PC-3 (cell line): ENCODE results near the gene IGFBP4. TPM values are rescaled to one million over a fixed set of nuclear protein-coding genes. Genes with fewer than 3 reads are reported as not detected.

Experiments used
- ATAC-seq: fragments of 200-7000 bp; cut with Tn5 transposase; 2 replicates; pipeline ENCODE4 v1.9.1; 2020; ENCODE audit warnings: mild to moderate bottlenecking, moderate library complexity
- BruUV-seq: library from RNA; stranded (reverse); fragments of 400-500 nt; replicated peaks from 2 replicates; lab custom pipeline; 2021; lab: Mats Ljungman, UMichigan
- CTCF ChIA-PET: fragments of 300-600 bp; sonication (Branson Sonifier 250); formaldehyde crosslinking; loops from one replicate; lab custom pipeline; 2022; ENCODE audit warnings: antibody characterized with exemption; lab: Charles Lee
- POLR2A ChIA-PET: fragments of 300-600 bp; sonication (Branson Sonifier 250); formaldehyde crosslinking; loops from one replicate; lab custom pipeline; 2022; ENCODE audit warnings: antibody characterized with exemption; ENCODE audit not compliant: unreplicated experiment; lab: Charles Lee
- DNase-seq: peaks from one replicate; pipeline ENCODE4 v3.0.0-alpha.2; 2015
- H2AFZ ChIP-seq: fragments of 300-600 bp; sonication (generic); 2 replicates; pipeline ENCODE4 v1.6.0; 2016; ENCODE audit warnings: antibody characterized with exemption, low read length
- H3F3A ChIP-seq: fragments of 300-600 bp; sonication (generic); one replicate; pipeline ENCODE4 v1.6.0; 2017; ENCODE audit warnings: antibody characterized with exemption, low read length, control low read depth, mild to moderate bottlenecking; ENCODE audit not compliant: unreplicated experiment
- H3K27ac ChIP-seq: fragments of 300-600 bp; sonication (generic); 2 replicates; pipeline ENCODE4 v1.5.1; 2016; ENCODE audit warnings: mild to moderate bottlenecking, low read length
- H3K27me3 ChIP-seq: fragments of 300-600 bp; sonication (generic); 2 replicates; pipeline ENCODE4 v1.6.1; 2016; ENCODE audit warnings: low read length, mixed read lengths
- H3K36me3 ChIP-seq: fragments of 300-600 bp; sonication (generic); 2 replicates; pipeline ENCODE4 v1.6.1; 2016; ENCODE audit warnings: low read depth, mixed run types, low read length, mixed read lengths
- H3K4me1 ChIP-seq: fragments of 300-600 bp; sonication (generic); 2 replicates; pipeline ENCODE4 v1.5.1; 2016; ENCODE audit warnings: low read length; ENCODE audit not compliant: insufficient read depth
- H3K4me2 ChIP-seq: fragments of 300-600 bp; sonication (generic); 2 replicates; pipeline ENCODE4 v1.6.0; 2016; ENCODE audit warnings: low read length
- H3K4me3 ChIP-seq: fragments of 300-600 bp; sonication (generic); 2 replicates; pipeline ENCODE4 v1.5.1; 2016; ENCODE audit warnings: mild to moderate bottlenecking, low read length, mixed read lengths
- H3K79me2 ChIP-seq: fragments of 300-600 bp; sonication (generic); 2 replicates; pipeline ENCODE4 v1.6.1; 2017; ENCODE audit warnings: low read length, mixed read lengths
- H3K9ac ChIP-seq: fragments of 300-600 bp; sonication (generic); 2 replicates; pipeline ENCODE4 v1.6.0; 2016; ENCODE audit warnings: mild to moderate bottlenecking, low read length
- H3K9me2 ChIP-seq: fragments of 300-600 bp; sonication (generic); replicated peaks from 2 replicates; pipeline ENCODE4 v1.6.1; 2016; ENCODE audit warnings: mixed run types, low read length, mixed read lengths
- H3K9me3 ChIP-seq: fragments of 300-600 bp; sonication (generic); 2 replicates; pipeline ENCODE4 v1.6.1; 2016; ENCODE audit warnings: low read length, mixed read lengths
- H4K20me1 ChIP-seq: fragments of 300-600 bp; sonication (generic); 2 replicates; pipeline ENCODE4 v1.6.1; 2016; ENCODE audit warnings: low read length, mixed read lengths
- CTCF ChIP-seq: fragments of 300-600 bp; sonication (generic); conservative IDR thresholded peaks from 2 replicates; pipeline ENCODE4 v1.5.1; 2017; ENCODE audit warnings: antibody characterized with exemption, low read depth, mild to moderate bottlenecking, low read length
- EZH2 ChIP-seq: fragments of 300-600 bp; sonication (generic); IDR thresholded peaks from one replicate; pipeline ENCODE4 v1.6.1; 2017; ENCODE audit warnings: antibody characterized with exemption, mild to moderate bottlenecking, low read length; ENCODE audit not compliant: unreplicated experiment
- EZH2phosphoT487 ChIP-seq: fragments of 300-600 bp; sonication (generic); IDR thresholded peaks from 2 replicates; pipeline ENCODE4 v1.6.1; 2018; ENCODE audit warnings: mild to moderate bottlenecking, antibody characterized with exemption, low read length, borderline replicate concordance
- intact Hi-C: fragments of 100-400 bp; cut with micrococcal nuclease; formaldehyde crosslinking; loops from 2 replicates; pipeline ENCODE4 v1.9.0; 2023
- total RNA-seq: library from RNA; depleted of rRNA; stranded (reverse); fragments of >200 nt; gene quantifications from 2 replicates; pipeline ENCODE4 v1.2.3, GENCODE V29; 2014

Gene IGFBP4
- total RNA-seq, 1 experiment from 2014 or later = 164 TPM

GRCh38 chr17:40417609-40418427 lies 25.4 kb upstream of the IGFBP4 start, which contains the start of gene TOP2A:
Gene TOP2A, minus strand, starts transcription at chr17:40417896. Its CDS starts 105 bp downstream, at chr17:40417791.
- DNase-seq = peak; percentile 100
- Histone ChIP-seq H3K9ac (peak within 1 kb of the TSS; percentile 88), H3K9me2 (no peaks in the 10 kb centered on the region), H3K4me2 (peak within 1 kb of the TSS; percentile 90), H3K79me2 (peaks cover 40% of the 10 kb centered on the region), H2AFZ (peak within 1 kb of the TSS; percentile 94), H3F3A (no peaks in the 10 kb centered on the region), H4K20me1 (no peaks in the 10 kb centered on the region), H3K4me3 (peak within 1 kb of the TSS; percentile 91), H3K4me1 (peaks cover 14% of the 10 kb centered on the region), H3K27me3 (no peaks in the 10 kb centered on the region), H3K36me3 (peaks cover 18% of the 10 kb centered on the region), H3K27ac (peak within 1 kb of the TSS; percentile 61), H3K9me3 (no peaks in the 10 kb centered on the region)
- intact Hi-C loops = loop anchor here (2.0 to 5.0 kb wide), 2 partner anchors 59 to 116 kb away; no protein-coding TSS in a partner anchor
- TF ChIP-seq CTCF = no peak
- no peak for TF ChIP-seq EZH2phosphoT487
- no peak for TF ChIP-seq EZH2
- ChIA-PET CTCF (interaction anchor here (0.6 to 1.0 kb wide), 7 partner anchors 24 to 142 kb away, joined by 3 to 7 read pairs (median 5); no protein-coding TSS in a partner anchor), POLR2A (no interaction called here)
- BruUV-seq = no TSS peak
- peak; percentile 94 for ATAC-seq

- Histone ChIP-seq H3F3A (no peaks in the 10 kb centered on the region), H3K4me3 (peak overlapping the region; percentile 91), H3K9me2 (no peaks in the 10 kb centered on the region), H3K9me3 (no peaks in the 10 kb centered on the region), H3K4me2 (peak overlapping the region; percentile 90), H3K27me3 (no peaks in the 10 kb centered on the region), H4K20me1 (no peaks in the 10 kb centered on the region), H3K79me2 (peaks cover 35% of the 10 kb centered on the region), H3K4me1 (peaks cover 17% of the 10 kb centered on the region), H2AFZ (peak overlapping the region; percentile 94), H3K9ac (peak overlapping the region; percentile 62), H3K27ac (peak overlapping the region; percentile 61), H3K36me3 (peaks cover 13% of the 10 kb centered on the region)
- CTCF ChIA-PET = interaction anchor here (0.6 to 1.0 kb wide), 4 partner anchors 23 to 142 kb away, joined by 3 to 6 read pairs (median 4); no protein-coding TSS in a partner anchor
- no TSS peak for BruUV-seq
- POLR2A ChIA-PET = no interaction called here
- no peak; the same call in 1 of the 2 replicates for ATAC-seq
- DNase-seq = no peak
- intact Hi-C loops = loop anchor here (5.0 kb wide), 1 partner anchor 116 kb away; no protein-coding TSS in a partner anchor
- no peak for TF ChIP-seq CTCF
- TF ChIP-seq EZH2 = no peak
- no peak for TF ChIP-seq EZH2phosphoT487
These were observed 24.9 kb upstream of the IGFBP4 start for GRCh38 chr17:40418428-40418706.
